Measurements from ENCODE around the gene RAP1A. TPM values are rescaled to one million over a fixed set of nuclear protein-coding genes. Genes with fewer than 3 reads are reported as not detected.

RAP1A gene
- total RNA-seq, 4 donors from 2014 or later, result 49.3 to 82.6 (median 70.8) TPM

- ATAC-seq (ENCODE audit: low FRiP score), result no peak
- TF ChIP-seq CTCF (IDR thresholded peaks at IDR 0.05), result no peak
- DNase-seq (ENCODE audit: low spot score), result no peak
Measured at GRCh38 chr1:111716333-111716732, 96.7 kb downstream of the RAP1A start.

DNA sequence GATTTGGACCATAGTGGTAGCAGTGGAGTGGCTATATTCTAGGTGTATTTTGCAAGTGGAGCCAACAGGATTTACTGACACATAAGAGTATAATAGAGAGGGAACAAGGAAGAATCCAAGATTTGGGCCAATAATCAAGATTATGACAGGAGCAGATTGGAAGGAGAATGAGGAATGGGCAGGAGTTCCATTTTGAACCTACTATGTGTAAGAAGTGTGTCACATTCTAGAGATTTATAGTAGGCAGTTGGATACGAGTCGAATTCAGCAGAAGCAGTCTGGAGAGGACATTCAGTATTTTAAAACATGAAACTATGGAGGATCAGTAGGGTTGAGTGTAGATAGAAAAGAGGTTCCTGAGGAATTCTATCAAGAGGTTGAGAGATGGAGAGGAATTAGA lies 97.9 kb downstream of the RAP1A start:
- no peak for ATAC-seq (ENCODE audit: low FRiP score)

DNA sequence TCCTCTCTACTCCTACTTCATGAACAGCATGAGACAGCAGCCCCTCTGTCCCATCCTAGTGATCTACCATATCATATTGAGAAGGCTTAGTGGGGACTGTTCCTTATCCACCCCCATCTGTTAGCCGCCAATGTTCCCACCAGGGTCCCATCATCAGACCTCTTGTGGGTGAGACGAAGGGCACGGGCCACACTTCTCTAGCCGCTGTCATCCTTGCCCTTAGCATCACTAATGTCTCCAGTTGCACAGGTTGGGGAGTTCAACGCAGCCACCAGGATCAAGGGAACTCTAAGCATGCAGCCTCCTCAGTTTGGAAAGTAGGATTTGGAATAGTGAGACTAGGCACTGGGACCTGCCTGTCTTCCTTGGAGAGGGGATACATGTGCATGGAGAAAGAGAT lies 99.5 kb downstream of the RAP1A start:
- no peak for DNase-seq (ENCODE audit: low spot score)
- no peak for ATAC-seq (ENCODE audit: low FRiP score)
- TF ChIP-seq CTCF (IDR thresholded peaks at IDR 0.05), result no peak

More for the DNA sequence above, 97.9 kb downstream of the RAP1A start:
- DNase-seq (ENCODE audit: low spot score), result no peak
- TF ChIP-seq CTCF (IDR thresholded peaks at IDR 0.05), result no peak

- DNase-seq (ENCODE audit: low spot score), result no peak
- no peak for ATAC-seq (ENCODE audit: low FRiP score)
- no peak for TF ChIP-seq CTCF (IDR thresholded peaks at IDR 0.05)
Measured at GRCh38 chr1:111719674-111720132, 100.1 kb downstream of the RAP1A start.

GRCh38 chr1:111720274-111720976 lies 100.8 kb downstream of the RAP1A start:
- no peak for TF ChIP-seq CTCF (IDR thresholded peaks at IDR 0.05)
- ATAC-seq (ENCODE audit: low FRiP score) (no peak), DNase-seq (ENCODE audit: low spot score) (no peak)

DNA sequence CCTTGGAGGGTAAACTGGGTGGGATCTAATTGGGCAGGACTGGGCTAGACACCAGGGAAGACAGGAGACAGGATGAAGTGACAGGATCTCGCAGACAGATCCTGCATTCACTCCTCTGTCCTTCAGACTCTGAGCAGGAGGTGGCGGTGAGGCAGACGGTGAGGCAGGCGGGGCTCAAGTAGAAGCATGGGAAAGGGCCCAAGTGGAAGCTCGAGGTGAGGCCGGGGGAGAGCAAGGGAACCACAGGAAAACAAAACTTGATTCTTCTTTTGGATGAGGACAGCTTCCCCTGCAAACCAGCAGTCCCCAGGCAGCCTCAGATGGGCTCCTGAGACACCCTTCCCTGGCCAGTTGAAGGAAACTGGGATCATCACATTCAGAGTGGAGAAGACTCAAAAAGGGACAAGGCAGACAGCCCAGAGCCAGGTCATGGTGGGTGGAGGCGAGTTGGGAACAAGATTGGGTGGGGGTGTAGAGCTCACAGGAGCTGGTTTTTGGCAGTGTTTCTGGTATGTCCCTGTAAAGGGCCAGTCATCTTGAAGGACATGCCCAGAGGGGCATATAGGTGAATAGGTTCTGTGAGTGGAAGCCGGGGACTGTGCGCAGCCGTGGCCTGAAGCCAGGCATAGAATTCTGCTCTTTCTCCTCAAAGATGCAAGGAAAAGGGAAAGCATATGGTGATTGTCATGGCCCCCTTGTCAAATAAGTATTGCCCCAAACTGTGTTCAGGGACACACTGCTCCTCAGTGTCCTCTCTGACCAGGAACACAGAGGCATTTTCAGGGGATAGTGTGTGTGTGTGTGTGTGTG lies 101.6 kb downstream of the RAP1A start:
- DNase-seq (ENCODE audit: low spot score) (no peak), ATAC-seq (ENCODE audit: low FRiP score) (no peak)
- no peak for TF ChIP-seq CTCF (IDR thresholded peaks at IDR 0.05)
